Measurements from ENCODE around the gene ELAVL2.
A peak's percentile ranks its signal among the peaks of the same experiment; 100 is the strongest.

ELAVL2 gene

GRCh38 chr9:23693374-23693773 lies 132.7 kb downstream of the ELAVL2 start:
- H4K8ac ChIP-seq (ENCODE audit: low read depth, low read length) = no peak overlapping the region
- no peak overlapping the region for H4K91ac ChIP-seq (ENCODE audit: low read depth, low read length, poor library complexity)
- no peaks in the 10 kb centered on the region for H3K79me1 ChIP-seq (ENCODE audit: low read depth, low read length)
- H2AFZ ChIP-seq (ENCODE audit: low read length) = no peak overlapping the region
- no peak overlapping the region for H2BK12ac ChIP-seq (ENCODE audit: low read length)
- no peak overlapping the region for H3K23ac ChIP-seq (ENCODE audit: low read depth, low read length, poor library complexity)
- no peak overlapping the region for H2BK15ac ChIP-seq (ENCODE audit: low read length)
- H3K36me3 ChIP-seq (replicated peaks in 1 of 2; ENCODE audit: control insufficient read depth in 2 of 2, insufficient read depth in 2 of 2, low read length in 2 of 2) = peaks cover 0 to 7% of the 10 kb centered on the region in 2 donors
- no peak overlapping the region for H3K27ac ChIP-seq (replicated peaks; ENCODE audit: low read length)
- H3K4me3 ChIP-seq (ENCODE audit: low read length in 2 of 2) = no peak overlapping the region
- no peak overlapping the region for H2AK5ac ChIP-seq (ENCODE audit: low read depth, low read length)
- H3K4me1 ChIP-seq (ENCODE audit: control insufficient read depth in 2 of 2, insufficient read depth in 1 of 2, low read depth in 1 of 2, low read length in 2 of 2) = peaks cover 0 to 10% of the 10 kb centered on the region in 2 donors
- no peak overlapping the region for H3K18ac ChIP-seq (ENCODE audit: low read length)
- no peak overlapping the region for H3K9ac ChIP-seq (ENCODE audit: low read depth, low read length, poor library complexity)
- no peaks in the 10 kb centered on the region for H3K27me3 ChIP-seq (ENCODE audit: control insufficient read depth in 3 of 3, insufficient read depth in 3 of 3, low read depth in 1 of 3, low read length in 3 of 3)
- DNase-seq (ENCODE audit: low spot score) = no peak
- H3K4ac ChIP-seq (ENCODE audit: low read length) = no peak overlapping the region
- no peak overlapping the region for H2BK5ac ChIP-seq (ENCODE audit: low read length)
- no peak overlapping the region for H3K14ac ChIP-seq (ENCODE audit: low read length)
- H3K4me2 ChIP-seq (ENCODE audit: insufficient read depth, low read length, poor library complexity, severe bottlenecking) = no peak overlapping the region
- no peaks in the 10 kb centered on the region for H3K9me3 ChIP-seq (replicated peaks in 1 of 2; ENCODE audit: control insufficient read depth in 2 of 2, insufficient read depth in 1 of 2, low read depth in 1 of 2, low read length in 2 of 2)
- H2BK120ac ChIP-seq (ENCODE audit: low read depth, low read length) = no peak overlapping the region
- no CpG with 5 or more reads among the region's 5 CpGs for WGBS, 2 donors (ENCODE audit: extremely low coverage in 2 of 2, insufficient read length in 2 of 2, insufficient replicate concordance in 1 of 2)

- no peak for DNase-seq (ENCODE audit: low spot score)
- Histone ChIP-seq H3K27me3 (ENCODE audit: control insufficient read depth in 3 of 3, insufficient read depth in 3 of 3, low read depth in 1 of 3, low read length in 3 of 3) (no peaks in the 10 kb centered on the region), H2AK5ac (ENCODE audit: low read depth, low read length) (no peak overlapping the region), H2BK120ac (ENCODE audit: low read depth, low read length) (no peak overlapping the region), H4K8ac (ENCODE audit: low read depth, low read length) (no peak overlapping the region), H2BK15ac (ENCODE audit: low read length) (no peak overlapping the region), H3K4me1 (ENCODE audit: control insufficient read depth in 2 of 2, insufficient read depth in 1 of 2, low read depth in 1 of 2, low read length in 2 of 2) (peaks cover 10 to 16% of the 10 kb centered on the region in 2 donors), H2BK5ac (ENCODE audit: low read length) (no peak overlapping the region), H3K9ac (ENCODE audit: low read depth, low read length, poor library complexity) (no peak overlapping the region), H3K9me3 (replicated peaks in 1 of 2; ENCODE audit: control insufficient read depth in 2 of 2, insufficient read depth in 1 of 2, low read depth in 1 of 2, low read length in 2 of 2) (no peaks in the 10 kb centered on the region), H3K14ac (ENCODE audit: low read length) (no peak overlapping the region), H4K91ac (ENCODE audit: low read depth, low read length, poor library complexity) (no peak overlapping the region), H3K36me3 (replicated peaks in 1 of 2; ENCODE audit: control insufficient read depth in 2 of 2, insufficient read depth in 2 of 2, low read length in 2 of 2) (peaks cover 0 to 10% of the 10 kb centered on the region in 2 donors), H3K4me3 (ENCODE audit: low read length in 2 of 2) (no peak overlapping the region), H3K4me2 (ENCODE audit: insufficient read depth, low read length, poor library complexity, severe bottlenecking) (no peak overlapping the region), H3K4ac (ENCODE audit: low read length) (no peak overlapping the region), H3K79me1 (ENCODE audit: low read depth, low read length) (no peaks in the 10 kb centered on the region), H2BK12ac (ENCODE audit: low read length) (no peak overlapping the region), H3K23ac (ENCODE audit: low read depth, low read length, poor library complexity) (no peak overlapping the region), H3K18ac (ENCODE audit: low read length) (no peak overlapping the region), H3K27ac (replicated peaks; ENCODE audit: low read length) (no peak overlapping the region), H2AFZ (ENCODE audit: low read length) (no peak overlapping the region)
- no CpG with 5 or more reads among the region's 1 CpG for WGBS, 2 donors (ENCODE audit: extremely low coverage in 2 of 2, insufficient read length in 2 of 2, insufficient replicate concordance in 1 of 2)
Observed at GRCh38 chr9:23686896-23687295, 139.1 kb downstream of the ELAVL2 start.

DNA sequence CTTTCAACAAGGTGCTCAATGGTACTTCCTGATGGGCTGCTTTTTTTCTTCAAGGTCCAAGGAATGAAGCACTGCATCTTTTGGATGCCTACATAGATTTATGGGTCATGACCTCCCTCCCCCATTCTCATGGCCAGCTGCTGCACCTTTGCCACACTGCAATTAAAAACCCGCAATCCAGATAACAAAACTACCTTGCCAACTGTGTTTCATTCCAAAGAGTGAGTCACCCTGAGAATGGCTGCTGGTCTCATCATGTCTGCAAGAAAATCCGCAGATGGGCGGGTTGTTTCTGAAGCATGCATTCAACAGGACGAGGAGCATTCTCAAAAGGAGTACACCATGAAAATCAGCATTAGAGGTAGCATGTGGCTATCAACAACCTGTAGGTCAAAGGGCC lies 139.8 kb downstream of the ELAVL2 start:
- no peak overlapping the region for H2BK120ac ChIP-seq (ENCODE audit: low read depth, low read length)
- no peak overlapping the region for H3K9ac ChIP-seq (ENCODE audit: low read depth, low read length, poor library complexity)
- H2BK5ac ChIP-seq (ENCODE audit: low read length) = no peak overlapping the region
- H3K9me3 ChIP-seq (replicated peaks in 1 of 2; ENCODE audit: control insufficient read depth in 2 of 2, insufficient read depth in 1 of 2, low read depth in 1 of 2, low read length in 2 of 2) = no peaks in the 10 kb centered on the region
- DNase-seq (ENCODE audit: low spot score) = no peak
- H3K14ac ChIP-seq (ENCODE audit: low read length) = no peak overlapping the region
- no peak overlapping the region for H2BK15ac ChIP-seq (ENCODE audit: low read length)
- H2AFZ ChIP-seq (ENCODE audit: low read length) = no peak overlapping the region
- H3K23ac ChIP-seq (ENCODE audit: low read depth, low read length, poor library complexity) = no peak overlapping the region
- no peak overlapping the region for H3K4ac ChIP-seq (ENCODE audit: low read length)
- peaks cover 10 to 16% of the 10 kb centered on the region in 2 donors for H3K4me1 ChIP-seq (ENCODE audit: control insufficient read depth in 2 of 2, insufficient read depth in 1 of 2, low read depth in 1 of 2, low read length in 2 of 2)
- no peak overlapping the region for H3K4me3 ChIP-seq (ENCODE audit: low read length in 2 of 2)
- no CpG with 5 or more reads among the region's 4 CpGs for WGBS, 2 donors (ENCODE audit: extremely low coverage in 2 of 2, insufficient read length in 2 of 2, insufficient replicate concordance in 1 of 2)
- no peak overlapping the region for H2BK12ac ChIP-seq (ENCODE audit: low read length)
- no peak overlapping the region for H3K27ac ChIP-seq (replicated peaks; ENCODE audit: low read length)
- no peak overlapping the region for H2AK5ac ChIP-seq (ENCODE audit: low read depth, low read length)
- peaks cover 0 to 16% of the 10 kb centered on the region in 2 donors for H3K36me3 ChIP-seq (replicated peaks in 1 of 2; ENCODE audit: control insufficient read depth in 2 of 2, insufficient read depth in 2 of 2, low read length in 2 of 2)
- H3K4me2 ChIP-seq (ENCODE audit: insufficient read depth, low read length, poor library complexity, severe bottlenecking) = no peak overlapping the region
- no peaks in the 10 kb centered on the region for H3K27me3 ChIP-seq (ENCODE audit: control insufficient read depth in 3 of 3, insufficient read depth in 3 of 3, low read depth in 1 of 3, low read length in 3 of 3)
- H4K8ac ChIP-seq (ENCODE audit: low read depth, low read length) = no peak overlapping the region
- no peak overlapping the region for H3K18ac ChIP-seq (ENCODE audit: low read length)
- no peaks in the 10 kb centered on the region for H3K79me1 ChIP-seq (ENCODE audit: low read depth, low read length)
- no peak overlapping the region for H4K91ac ChIP-seq (ENCODE audit: low read depth, low read length, poor library complexity)

DNA sequence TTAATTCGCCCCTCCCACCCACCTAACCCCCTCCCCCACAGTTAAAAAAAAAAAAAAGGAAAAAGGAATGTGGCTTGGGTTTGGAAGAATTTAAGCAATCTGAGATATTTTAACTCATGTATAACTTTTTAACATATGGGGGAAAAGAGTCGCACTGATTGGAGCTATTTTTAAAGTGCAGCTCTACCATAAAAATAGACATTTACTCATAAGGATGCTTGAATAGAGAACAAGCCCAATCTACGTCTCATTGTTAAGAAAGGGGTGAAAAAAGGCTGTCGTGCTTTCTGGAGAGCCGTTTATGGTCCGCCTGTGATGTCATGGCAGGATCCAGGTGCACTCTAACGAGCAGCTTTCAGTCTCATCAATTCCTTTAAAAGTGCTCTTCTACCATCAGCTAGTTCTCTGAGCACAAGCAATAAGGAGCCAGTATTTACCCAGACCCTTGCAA lies 142.4 kb downstream of the ELAVL2 start:
- no peak overlapping the region for H2BK120ac ChIP-seq (ENCODE audit: low read depth, low read length)
- no peaks in the 10 kb centered on the region for H3K79me1 ChIP-seq (ENCODE audit: low read depth, low read length)
- H3K9ac ChIP-seq (ENCODE audit: low read depth, low read length, poor library complexity) = no peak overlapping the region
- peaks cover 0 to 16% of the 10 kb centered on the region in 2 donors for H3K36me3 ChIP-seq (replicated peaks in 1 of 2; ENCODE audit: control insufficient read depth in 2 of 2, insufficient read depth in 2 of 2, low read length in 2 of 2)
- no peaks in the 10 kb centered on the region for H3K9me3 ChIP-seq (replicated peaks in 1 of 2; ENCODE audit: control insufficient read depth in 2 of 2, insufficient read depth in 1 of 2, low read depth in 1 of 2, low read length in 2 of 2)
- H2BK12ac ChIP-seq (ENCODE audit: low read length) = no peak overlapping the region
- H4K8ac ChIP-seq (ENCODE audit: low read depth, low read length) = no peak overlapping the region
- H3K4me2 ChIP-seq (ENCODE audit: insufficient read depth, low read length, poor library complexity, severe bottlenecking) = no peak overlapping the region
- H2AK5ac ChIP-seq (ENCODE audit: low read depth, low read length) = no peak overlapping the region
- no peaks in the 10 kb centered on the region for H3K27me3 ChIP-seq (ENCODE audit: control insufficient read depth in 3 of 3, insufficient read depth in 3 of 3, low read depth in 1 of 3, low read length in 3 of 3)
- no peak overlapping the region for H3K4ac ChIP-seq (ENCODE audit: low read length)
- no peak overlapping the region for H4K91ac ChIP-seq (ENCODE audit: low read depth, low read length, poor library complexity)
- no peak overlapping the region for H3K18ac ChIP-seq (ENCODE audit: low read length)
- H3K4me3 ChIP-seq (ENCODE audit: low read length in 2 of 2) = no peak overlapping the region
- no peak overlapping the region for H2BK15ac ChIP-seq (ENCODE audit: low read length)
- H3K4me1 ChIP-seq (ENCODE audit: control insufficient read depth in 2 of 2, insufficient read depth in 1 of 2, low read depth in 1 of 2, low read length in 2 of 2) = peaks cover 2 to 16% of the 10 kb centered on the region in 2 donors
- H2AFZ ChIP-seq (ENCODE audit: low read length) = no peak overlapping the region
- WGBS, 2 donors (ENCODE audit: extremely low coverage in 2 of 2, insufficient read length in 2 of 2, insufficient replicate concordance in 1 of 2) = no CpG with 5 or more reads among the region's 7 CpGs
- no peak overlapping the region for H3K23ac ChIP-seq (ENCODE audit: low read depth, low read length, poor library complexity)
- no peak overlapping the region for H2BK5ac ChIP-seq (ENCODE audit: low read length)
- no peak for DNase-seq (ENCODE audit: low spot score)
- no peak overlapping the region for H3K14ac ChIP-seq (ENCODE audit: low read length)
- peak overlapping the region; percentile 77 for H3K27ac ChIP-seq (replicated peaks; ENCODE audit: low read length)
